Measurements from ENCODE around the gene BCAP29. TPM values are rescaled to one million over a fixed set of nuclear protein-coding genes. Genes with fewer than 3 reads are reported as not detected.
"Not testable (repeated sequence)": the region's sequence is repeated elsewhere in the genome, so short reads cannot be mapped to it uniquely, and the experiment has no call there.

The BCAP29 gene
- total RNA-seq = 63.4 and 116 TPM in 2 replicates

GRCh38 chr7:107579885-107580715 is at the start of gene BCAP29:
Gene BCAP29 (plus strand): TSS chr7:107580246. CDS start chr7:107580773, 527 bp downstream.
- DNase-seq (ENCODE audit: low read depth) = no peak

GRCh38 chr7:107530751-107531150 is 49.3 kb upstream of the BCAP29 start:
- no peak for DNase-seq (ENCODE audit: low read depth)

GRCh38 chr7:107534139-107534538 is 45.9 kb upstream of the BCAP29 start:
- DNase-seq (ENCODE audit: low read depth) = no peak

GRCh38 chr7:107537228-107537627 is 42.8 kb upstream of the BCAP29 start:
- DNase-seq (ENCODE audit: low read depth) = not testable (repeated sequence)

GRCh38 chr7:107538001-107538400 is 42.0 kb upstream of the BCAP29 start:
- no peak for DNase-seq (ENCODE audit: low read depth)

GRCh38 chr7:107543338-107543993 is 36.6 kb upstream of the BCAP29 start:
- no peak for DNase-seq (ENCODE audit: low read depth)

GRCh38 chr7:107544848-107545591 is 35.0 kb upstream of the BCAP29 start:
- no peak for DNase-seq (ENCODE audit: low read depth)

GRCh38 chr7:107551936-107552335 is 28.1 kb upstream of the BCAP29 start:
- no peak for DNase-seq (ENCODE audit: low read depth)

GRCh38 chr7:107555893-107556292 is 24.2 kb upstream of the BCAP29 start:
- DNase-seq (ENCODE audit: low read depth) = no peak

- peak; percentile 32 for DNase-seq (ENCODE audit: low read depth)
Observed at GRCh38 chr7:107559864-107560263, 20.2 kb upstream of the BCAP29 start.

- no peak for DNase-seq (ENCODE audit: low read depth)
Observed at GRCh38 chr7:107560898-107561516, 19.0 kb upstream of the BCAP29 start.

- no peak for DNase-seq (ENCODE audit: low read depth)
Observed at GRCh38 chr7:107563081-107563774, 16.8 kb upstream of the BCAP29 start.

- peak; percentile 45 for DNase-seq (ENCODE audit: low read depth)
Observed at GRCh38 chr7:107563775-107564552, 16.1 kb upstream of the BCAP29 start, which contains the start of the genes COG5 and DUS4L. Gene COG5 (minus strand): TSS chr7:107563920. CDS start chr7:107563896, 24 bp downstream. Gene DUS4L (plus strand): TSS chr7:107563971. CDS start chr7:107567071, 3,100 bp downstream.

GRCh38 chr7:107564553-107565298 is 15.3 kb upstream of the BCAP29 start:
- peak; percentile 91 for DNase-seq (ENCODE audit: low read depth)

GRCh38 chr7:107570298-107570697 is 9.7 kb upstream of the BCAP29 start:
- no peak for DNase-seq (ENCODE audit: low read depth)

GRCh38 chr7:107573537-107573936 is 6.5 kb upstream of the BCAP29 start:
- no peak for DNase-seq (ENCODE audit: low read depth)

GRCh38 chr7:107579554-107579884 is 527 bp upstream of the BCAP29 start:
- DNase-seq (ENCODE audit: low read depth) = no peak

GRCh38 chr7:107580716-107581383 is 804 bp downstream of the BCAP29 start:
- DNase-seq (ENCODE audit: low read depth) = no peak

GRCh38 chr7:107581387-107582013 is 1.5 kb downstream of the BCAP29 start:
- DNase-seq (ENCODE audit: low read depth) = no peak
